ENCODE results near the gene PLEKHN1. TPM values are rescaled to one million over a fixed set of nuclear protein-coding genes. Genes with fewer than 3 reads are reported as not detected.
"Not testable (repeated sequence)": the region's sequence is repeated elsewhere in the genome, so short reads cannot be mapped to it uniquely, and the experiment has no call there.

The PLEKHN1 gene
- total RNA-seq, 4 donors from 2014 or later, result 0.14 to 1.4 TPM; not detected in 2

DNA sequence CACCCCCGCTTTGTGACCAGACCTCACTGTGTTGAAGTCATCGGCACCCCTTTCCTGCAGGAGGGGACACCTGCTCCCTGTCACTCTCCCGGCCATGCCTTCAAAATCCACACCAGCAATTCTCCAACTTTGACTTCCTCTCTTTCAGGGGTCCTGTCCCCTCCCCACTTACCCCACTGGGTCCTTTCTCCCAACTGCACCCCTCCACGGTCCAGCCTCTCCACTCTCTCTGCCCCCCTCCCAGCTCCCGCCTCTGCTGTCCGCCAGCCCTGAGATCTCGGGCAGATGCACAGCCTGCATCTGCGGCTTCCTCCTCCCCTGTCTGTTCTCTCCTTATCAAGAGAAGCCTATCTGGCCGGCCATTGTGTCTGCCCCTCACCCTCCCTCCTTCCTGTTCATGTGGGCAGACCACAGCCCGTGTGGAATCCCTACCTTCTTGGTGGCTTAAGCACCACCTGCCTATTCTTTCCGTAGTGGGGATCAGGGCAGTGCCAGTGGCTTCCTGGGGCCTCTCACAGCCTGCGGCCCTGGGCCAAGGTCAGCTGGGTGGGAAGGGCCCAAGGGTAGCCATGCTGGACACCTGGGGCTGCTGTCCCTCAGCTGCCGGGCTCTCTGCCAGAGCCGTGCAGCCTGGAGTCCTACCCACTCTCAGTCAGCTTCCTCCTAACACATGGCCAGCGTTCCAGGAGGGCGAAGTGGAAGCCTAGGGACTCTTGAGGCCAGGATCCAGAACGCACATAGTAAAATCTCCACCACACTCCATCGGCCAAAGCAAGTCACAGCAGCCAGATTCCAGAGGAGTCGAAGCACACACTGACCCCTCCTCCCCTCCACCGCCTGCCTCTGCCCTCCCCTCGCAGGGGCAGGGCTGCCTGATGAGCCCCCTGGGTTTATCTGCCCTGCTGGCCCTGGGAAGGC, 38.8 kb downstream of the PLEKHN1 start:
- 27 to 30% methylated on average over 4 to 14 of the region's 21 CpGs for WGBS, 2 donors (ENCODE audit: low coverage in 1 of 2)
- Histone ChIP-seq H3K36me3 (no peaks in the 10 kb centered on the region), H3K27me3 (peaks cover 26% of the 10 kb centered on the region), H3K4me3 (peak overlapping the region in 1 of 4 donors; percentile 5), H3K9me3 (no peaks in the 10 kb centered on the region), H3K4me1 (peaks cover 19 to 44% (median 39%) of the 10 kb centered on the region in 4 donors), H3K27ac (peak overlapping the region in 3 of 4 donors; percentile 57 to 68 (median 62))
- in situ Hi-C loops (cut with MboI; ENCODE audit: low pct_ligation_motif_present in 1 of 4, low pct_unique_long_range_greater_than_20kb in 1 of 4, low sequenced_read_pairs in 3 of 4), result no loop called here
- peak; percentile 36 for DNase-seq
- TF ChIP-seq POLR2AphosphoS5 (IDR thresholded peaks at IDR 0.05), result no peak
- no peak for TF ChIP-seq POLR2A (IDR thresholded peaks at IDR 0.05)
- no peak for TF ChIP-seq EP300 (IDR thresholded peaks at IDR 0.05; ENCODE audit: low read depth)
- TF ChIP-seq, protein P1, sequence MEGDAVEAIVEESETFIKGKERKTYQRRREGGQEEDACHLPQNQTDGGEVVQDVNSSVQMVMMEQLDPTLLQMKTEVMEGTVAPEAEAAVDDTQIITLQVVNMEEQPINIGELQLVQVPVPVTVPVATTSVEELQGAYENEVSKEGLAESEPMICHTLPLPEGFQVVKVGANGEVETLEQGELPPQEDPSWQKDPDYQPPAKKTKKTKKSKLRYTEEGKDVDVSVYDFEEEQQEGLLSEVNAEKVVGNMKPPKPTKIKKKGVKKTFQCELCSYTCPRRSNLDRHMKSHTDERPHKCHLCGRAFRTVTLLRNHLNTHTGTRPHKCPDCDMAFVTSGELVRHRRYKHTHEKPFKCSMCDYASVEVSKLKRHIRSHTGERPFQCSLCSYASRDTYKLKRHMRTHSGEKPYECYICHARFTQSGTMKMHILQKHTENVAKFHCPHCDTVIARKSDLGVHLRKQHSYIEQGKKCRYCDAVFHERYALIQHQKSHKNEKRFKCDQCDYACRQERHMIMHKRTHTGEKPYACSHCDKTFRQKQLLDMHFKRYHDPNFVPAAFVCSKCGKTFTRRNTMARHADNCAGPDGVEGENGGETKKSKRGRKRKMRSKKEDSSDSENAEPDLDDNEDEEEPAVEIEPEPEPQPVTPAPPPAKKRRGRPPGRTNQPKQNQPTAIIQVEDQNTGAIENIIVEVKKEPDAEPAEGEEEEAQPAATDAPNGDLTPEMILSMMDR (IDR thresholded peaks at IDR 0.05), result no peak
- intact Hi-C loops (cut with DNase I; ENCODE audit: low total_unique reads), result no loop called here

DNA sequence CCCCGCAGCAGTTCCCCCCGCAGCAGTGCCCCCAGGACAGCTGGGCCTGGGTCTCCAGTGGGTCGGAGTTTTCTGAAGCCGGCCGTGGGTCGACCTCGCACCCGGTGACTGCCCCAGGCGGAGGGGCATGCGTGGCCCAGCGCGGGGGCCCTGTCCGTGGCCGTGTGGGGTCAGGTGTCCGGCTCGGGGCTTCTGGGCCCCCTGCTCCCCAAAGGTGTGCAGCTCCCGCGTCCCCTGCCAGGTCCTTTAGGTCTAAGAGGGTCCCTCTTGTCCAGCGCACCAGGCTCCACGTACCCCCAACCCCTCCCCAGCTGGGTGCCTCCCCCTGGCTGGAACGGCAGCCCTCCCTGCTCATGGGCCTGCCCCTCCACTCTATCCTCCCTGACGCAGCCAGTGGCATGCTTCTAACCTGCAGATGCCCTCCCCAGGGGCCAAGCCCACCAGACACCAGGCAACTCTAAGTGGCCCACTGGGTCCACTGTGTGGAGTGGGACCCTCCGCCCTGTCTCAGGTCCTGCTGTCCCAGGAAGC, 39.6 kb downstream of the PLEKHN1 start:
- TF ChIP-seq POLR2A (IDR thresholded peaks at IDR 0.05), result no peak
- TF ChIP-seq, protein P1 (IDR thresholded peaks at IDR 0.05), result no peak
- no peak for TF ChIP-seq EP300 (IDR thresholded peaks at IDR 0.05; ENCODE audit: low read depth)
- TF ChIP-seq POLR2AphosphoS5 (IDR thresholded peaks at IDR 0.05), result no peak
- Histone ChIP-seq H3K9me3 (no peaks in the 10 kb centered on the region), H3K27ac (peak overlapping the region in 3 of 4 donors; percentile 57 to 68 (median 62)), H3K27me3 (peaks cover 19% of the 10 kb centered on the region), H3K36me3 (no peaks in the 10 kb centered on the region), H3K4me3 (peak overlapping the region in 1 of 4 donors; percentile 5), H3K4me1 (peaks cover 18 to 36% (median 31%) of the 10 kb centered on the region in 4 donors)
- in situ Hi-C loops (cut with MboI; ENCODE audit: low pct_ligation_motif_present in 1 of 4, low pct_unique_long_range_greater_than_20kb in 1 of 4, low sequenced_read_pairs in 3 of 4), result no loop called here
- intact Hi-C loops (cut with DNase I; ENCODE audit: low total_unique reads), result no loop called here
- no peak for DNase-seq
- WGBS, 2 donors (ENCODE audit: low coverage in 1 of 2), result 55% methylated on average over 22 of the region's 23 CpGs; no CpG with 5 or more reads in 1 of the 2 donors

DNA sequence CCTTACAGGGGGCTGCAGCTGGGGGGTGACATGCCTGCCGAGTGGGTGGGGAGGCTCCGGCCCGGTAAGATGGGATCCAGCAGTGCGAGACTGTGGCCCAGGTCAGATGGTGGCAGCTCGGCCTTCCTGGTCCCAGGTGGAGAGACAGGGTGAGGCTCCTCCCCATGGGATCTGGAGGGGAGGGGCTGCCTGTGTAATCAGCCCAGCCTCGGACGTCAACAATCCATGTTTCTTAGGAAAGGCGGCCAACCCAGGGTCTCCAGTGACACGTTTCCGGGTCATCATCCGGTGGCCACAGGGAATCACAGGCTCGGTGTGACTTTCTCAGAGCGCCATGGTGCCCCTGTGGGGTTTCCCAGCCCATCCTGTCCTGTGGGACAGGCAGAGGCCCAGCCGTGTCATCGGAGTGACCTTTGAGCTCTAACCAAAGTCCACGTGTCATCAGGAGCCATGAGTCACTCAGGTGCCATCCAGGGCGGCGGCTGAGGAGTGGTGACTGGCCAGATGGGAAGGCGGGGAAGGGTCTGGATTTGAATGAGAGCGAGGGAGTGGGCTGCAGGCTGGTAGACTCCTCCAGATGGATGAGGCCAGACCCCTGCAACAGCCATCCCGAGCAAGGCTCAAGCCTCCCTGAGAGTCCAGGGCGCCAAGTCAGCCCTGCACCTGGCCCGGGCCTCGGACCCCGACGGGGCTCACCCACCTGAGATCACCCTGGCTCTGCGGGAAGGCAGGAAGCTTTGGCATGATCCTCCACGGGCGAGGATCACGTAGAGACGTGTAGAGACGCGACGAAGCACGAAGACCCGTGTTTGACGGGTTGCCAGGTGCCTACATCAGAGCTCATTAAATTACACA, 40.2 kb downstream of the PLEKHN1 start:
- peak; percentile 46 for TF ChIP-seq POLR2A (IDR thresholded peaks at IDR 0.05)
- TF ChIP-seq EP300 (IDR thresholded peaks at IDR 0.05; ENCODE audit: low read depth), result peak; percentile 26
- peak in 2 of 3 donors; percentile 75 to 85 for TF ChIP-seq POLR2AphosphoS5 (IDR thresholded peaks at IDR 0.05)
- TF ChIP-seq, protein P1 (IDR thresholded peaks at IDR 0.05), result no peak
- intact Hi-C loops (cut with DNase I; ENCODE audit: low total_unique reads), result no loop called here
- in situ Hi-C loops (cut with MboI; ENCODE audit: low pct_ligation_motif_present in 1 of 4, low pct_unique_long_range_greater_than_20kb in 1 of 4, low sequenced_read_pairs in 3 of 4), result no loop called here
- Histone ChIP-seq H3K36me3 (no peaks in the 10 kb centered on the region), H3K27me3 (peaks cover 12% of the 10 kb centered on the region), H3K9me3 (no peaks in the 10 kb centered on the region), H3K4me3 (peak overlapping the region in 1 of 4 donors; percentile 5), H3K27ac (peak overlapping the region in 3 of 4 donors; percentile 57 to 68 (median 62)), H3K4me1 (peaks cover 12 to 29% (median 24%) of the 10 kb centered on the region in 4 donors)
- 70% methylated on average over 35 of the region's 37 CpGs; no CpG with 5 or more reads in 1 of the 2 donors for WGBS, 2 donors (ENCODE audit: low coverage in 1 of 2)
- DNase-seq, result peak; percentile 85

DNA sequence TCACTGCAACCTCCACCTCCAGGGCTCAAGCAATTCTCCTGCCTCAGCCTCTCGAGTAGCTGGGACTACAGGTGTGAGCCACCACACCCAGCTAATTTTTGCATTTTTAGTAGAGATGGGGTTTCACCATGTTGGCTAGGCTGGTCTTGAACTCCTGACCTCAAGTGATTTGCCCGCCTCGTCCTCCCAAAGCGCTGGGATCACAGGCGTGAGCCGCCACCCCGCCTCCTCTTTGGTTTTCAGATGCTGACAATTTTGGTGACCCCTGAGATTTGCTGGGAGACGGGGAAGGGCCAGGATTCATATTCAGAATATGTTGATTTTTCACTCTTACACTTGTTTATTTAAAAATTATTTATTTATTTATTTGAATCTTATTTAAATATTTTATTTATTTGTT, 43.8 kb downstream of the PLEKHN1 start:
- intact Hi-C loops (cut with DNase I; ENCODE audit: low total_unique reads), result loop anchor here (10.0 kb wide), 1 partner anchor 365 kb away; the partner anchor contains the start of gene AURKAIP1
- H3K4me3 ChIP-seq; DNase-seq; H3K36me3 ChIP-seq; H3K27me3 ChIP-seq; H3K9me3 ChIP-seq; in situ Hi-C loops (cut with MboI; ENCODE audit: low pct_ligation_motif_present in 1 of 4, low pct_unique_long_range_greater_than_20kb in 1 of 4, low sequenced_read_pairs in 3 of 4); H3K27ac ChIP-seq: not testable (repeated sequence)
- H3K4me1 ChIP-seq, result peaks cover 15 to 41% (median 32%) of the 10 kb centered on the region in 4 donors
- 57 to 82% methylated on average over 1 to 8 of the region's 8 CpGs for WGBS, 2 donors (ENCODE audit: low coverage in 1 of 2)

Measured in transverse colon (tissue), 4 donors.